ENCODE results near the gene ST3GAL5.
"Not testable (repeated sequence)": the region's sequence is repeated elsewhere in the genome, so short reads cannot be mapped to it uniquely, and the experiment has no call there.

The ST3GAL5 gene

DNA sequence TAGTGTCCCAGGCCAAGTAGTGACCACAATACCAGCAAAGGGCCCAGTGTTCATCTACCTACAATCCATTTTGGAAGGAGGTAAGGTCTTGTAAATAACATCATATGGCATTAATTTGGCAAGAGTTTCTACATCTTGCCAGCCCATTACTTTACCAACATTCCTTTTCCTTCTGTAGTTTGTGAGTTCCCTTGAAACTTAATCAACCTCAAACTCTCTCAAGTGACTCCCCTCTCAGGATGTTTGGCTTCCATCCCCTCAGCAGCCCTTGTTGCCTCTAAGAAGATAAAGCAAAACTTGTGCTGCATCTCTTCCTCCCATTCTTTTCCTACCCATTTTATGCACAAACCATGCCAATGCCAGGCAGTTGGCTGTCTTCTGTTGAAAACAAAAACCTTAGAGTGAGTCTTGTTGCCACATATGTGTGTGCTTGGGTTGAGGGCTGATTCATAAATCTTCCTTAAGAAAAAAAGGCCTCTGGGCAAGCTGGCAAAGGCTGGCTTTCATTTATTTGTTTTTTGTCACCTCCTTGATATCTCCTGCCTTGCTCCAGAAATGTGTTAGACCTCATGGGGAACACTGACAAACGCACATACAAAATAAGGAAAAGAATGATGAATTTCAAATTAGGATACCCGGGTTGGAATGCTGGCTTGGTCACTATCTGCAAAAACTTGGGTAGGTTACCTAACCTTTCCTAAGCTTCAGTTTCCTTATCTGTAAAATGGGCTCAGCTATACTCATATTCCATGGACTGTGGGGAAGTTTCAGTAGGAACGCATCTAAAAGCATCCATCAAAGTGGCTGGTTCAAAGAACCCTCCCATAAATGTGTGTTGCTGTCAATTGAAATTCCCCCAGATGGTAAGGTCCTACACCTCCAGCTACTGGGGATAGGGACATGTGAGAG is 29.4 kb upstream of the ST3GAL5 start:
- DNase-seq = no peak

DNA sequence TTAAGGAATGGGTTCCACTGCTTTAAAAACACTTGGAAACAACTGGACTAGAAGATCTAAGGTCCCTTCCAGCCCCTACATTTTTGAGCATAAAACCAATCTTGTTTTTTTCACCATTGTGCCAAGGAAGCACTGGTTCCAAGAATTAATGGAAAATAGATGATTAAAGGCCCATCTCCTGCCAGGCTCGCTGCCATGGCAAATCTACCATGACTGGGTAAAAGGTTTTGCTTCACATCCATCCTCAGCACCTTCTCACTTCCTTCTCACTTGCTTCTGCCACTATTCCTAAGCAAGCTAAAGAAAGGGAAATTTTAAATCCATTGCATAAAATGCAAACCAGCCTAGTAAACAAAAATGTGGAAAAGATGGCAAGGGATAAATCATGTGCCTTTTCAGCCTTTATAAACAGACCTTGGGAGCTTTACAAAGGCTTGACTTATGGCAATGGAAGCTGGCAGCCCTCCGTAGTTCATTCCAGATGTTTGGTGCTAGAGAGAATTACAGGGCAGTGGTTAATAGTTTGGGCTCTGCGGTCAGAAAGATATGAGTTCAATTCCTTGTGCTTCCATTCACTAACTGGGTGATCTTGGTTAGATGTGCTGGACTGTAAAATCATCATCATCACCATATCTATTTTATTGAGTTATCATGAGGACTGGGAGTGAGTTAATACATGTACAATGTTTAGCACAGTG is 27.0 kb upstream of the ST3GAL5 start:
- no peak for DNase-seq

DNA sequence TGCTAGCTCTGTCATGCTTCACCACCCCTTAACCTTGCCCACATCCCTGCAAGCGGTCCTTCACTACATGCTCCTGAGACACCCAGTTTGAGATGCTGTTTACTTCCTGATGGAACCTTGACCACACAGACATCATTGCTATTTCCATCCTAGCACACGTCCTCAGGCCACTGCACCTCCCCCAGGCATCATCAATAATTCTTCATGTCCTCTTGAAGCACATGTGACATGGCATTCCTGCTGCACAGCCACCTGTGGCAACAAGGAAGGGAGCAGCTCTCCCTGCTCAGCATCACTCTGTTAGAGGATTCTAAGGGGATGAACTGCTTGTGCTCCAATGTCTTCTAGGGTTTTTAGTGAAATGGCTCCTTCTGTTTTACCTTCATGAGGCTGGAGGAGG is 26.1 kb upstream of the ST3GAL5 start:
- DNase-seq = no peak

DNA sequence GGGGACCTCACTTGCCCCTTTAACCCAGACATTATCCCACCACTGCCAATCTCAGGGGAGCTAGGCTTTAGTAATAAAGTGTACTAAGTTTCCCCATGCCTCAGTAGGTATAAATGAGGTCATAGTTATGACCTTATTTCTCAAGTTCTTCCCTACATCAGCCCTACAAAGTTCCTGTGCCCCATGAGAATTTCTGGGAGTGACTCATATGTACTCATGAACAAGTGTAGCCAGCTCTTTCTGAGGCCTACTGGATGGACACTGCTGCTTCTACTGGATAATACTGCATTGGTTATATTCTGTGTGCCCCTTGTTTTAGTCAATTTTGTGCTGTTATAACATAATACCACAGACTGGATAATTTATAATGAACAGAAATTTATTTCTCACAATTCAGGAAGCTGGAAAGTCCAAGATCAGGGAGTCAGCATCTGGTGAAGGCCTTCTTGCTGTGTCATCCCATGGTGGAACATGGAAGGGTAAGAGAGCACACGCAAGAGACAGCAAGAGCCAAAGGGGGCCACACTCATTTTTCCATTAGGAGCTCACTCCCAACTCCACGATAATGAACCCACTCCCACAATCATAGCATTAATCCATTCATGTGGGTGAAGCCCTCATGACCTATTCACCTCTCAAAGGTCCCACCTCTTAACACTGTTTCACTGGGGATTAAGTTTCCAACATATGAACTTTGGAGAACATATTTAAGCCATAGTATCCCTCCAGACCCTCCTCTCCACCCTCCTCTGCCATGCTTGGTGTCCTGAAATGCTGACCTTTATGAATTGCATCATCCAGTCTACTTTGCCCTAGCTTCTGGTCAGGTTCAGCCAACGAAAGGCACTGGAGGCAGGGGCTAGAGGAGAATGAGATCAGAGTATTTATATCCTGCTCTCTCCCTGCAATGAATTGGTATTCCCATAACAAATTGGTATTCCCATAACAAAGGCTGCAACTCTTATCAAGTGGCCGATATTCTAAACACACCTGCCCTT is 25.4 kb upstream of the ST3GAL5 start:
- peak; percentile 33 to 72 (median 55) for DNase-seq

DNA sequence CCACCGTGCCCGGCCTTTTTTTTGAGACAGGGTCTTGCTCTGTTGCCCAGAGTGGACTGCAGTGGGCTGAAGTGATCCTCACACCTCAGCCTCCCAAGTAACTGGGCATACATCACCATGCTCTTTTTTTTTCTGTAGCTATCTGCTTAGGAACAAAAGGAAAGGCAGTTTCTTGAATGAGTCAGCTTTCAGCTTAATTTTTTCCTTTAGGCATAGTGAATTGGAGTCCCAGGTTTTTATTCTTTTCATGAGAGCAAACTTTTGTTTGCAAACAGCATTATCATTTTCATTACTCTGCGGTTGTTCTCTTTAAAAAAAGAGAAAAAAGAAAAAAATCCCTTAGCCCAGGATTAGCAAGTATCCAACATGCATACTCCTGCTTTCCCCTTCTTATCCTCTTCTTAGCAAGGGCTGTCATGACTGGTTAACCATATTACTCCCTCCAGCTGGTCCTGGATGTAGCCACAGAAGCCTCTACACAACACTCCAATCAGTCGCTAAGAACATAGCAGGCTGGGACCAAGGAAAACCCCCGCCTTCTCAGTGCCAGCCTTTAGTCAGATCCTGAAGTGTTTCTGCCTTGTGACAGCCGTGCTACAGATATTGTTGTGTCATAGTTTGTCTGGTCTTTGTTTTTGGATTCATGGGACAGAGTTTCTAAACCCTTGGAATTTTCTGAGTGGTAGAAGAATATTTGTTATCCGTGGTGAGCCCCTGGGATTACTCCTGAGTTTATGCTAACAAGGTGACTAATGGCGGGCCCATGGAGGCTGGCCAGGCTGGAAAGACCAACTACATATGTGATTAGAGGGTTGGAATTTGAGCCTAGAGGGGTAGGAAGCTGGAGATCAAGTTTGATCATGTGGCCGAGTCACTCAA is 23.3 kb upstream of the ST3GAL5 start:
- peak; percentile 42 to 71 (median 58) for DNase-seq

DNA sequence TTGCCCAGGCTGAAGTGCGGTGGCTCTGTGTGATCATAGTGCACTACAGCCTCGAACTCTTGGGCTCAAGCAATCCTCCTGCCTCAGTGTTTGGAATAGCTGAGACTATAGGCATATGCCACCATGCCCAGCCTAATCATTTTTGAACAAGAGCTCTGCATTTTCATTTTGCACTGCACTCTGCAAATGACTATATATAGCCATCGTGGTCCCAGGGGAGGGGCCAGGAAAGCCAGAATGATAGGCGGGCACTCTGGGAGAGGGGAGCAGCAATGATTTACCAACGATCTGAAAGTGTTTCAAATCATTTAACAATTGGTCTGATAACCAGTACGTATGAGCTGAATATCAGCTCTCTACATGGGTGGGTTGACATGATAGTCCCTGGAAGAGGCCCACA is 22.3 kb upstream of the ST3GAL5 start:
- no peak for DNase-seq

DNA sequence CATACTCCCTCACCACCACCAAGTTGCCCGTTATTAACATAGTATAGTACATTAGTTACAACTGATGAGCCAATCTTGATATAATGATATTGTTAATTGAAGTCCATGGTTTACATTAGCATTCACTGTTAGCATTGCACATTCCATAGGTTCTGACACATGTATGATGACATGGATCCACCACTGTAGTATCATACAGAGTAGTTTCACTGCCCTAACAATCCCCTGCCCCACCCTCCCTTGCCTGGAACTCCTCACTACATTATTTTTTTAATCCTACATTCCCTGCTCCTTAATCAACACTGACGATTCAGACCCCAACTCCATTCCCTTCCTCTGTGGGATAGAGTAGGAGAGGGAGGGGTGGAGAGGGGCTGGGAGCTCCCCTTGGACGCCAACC is 20.2 kb upstream of the ST3GAL5 start:
- no peak for DNase-seq

DNA sequence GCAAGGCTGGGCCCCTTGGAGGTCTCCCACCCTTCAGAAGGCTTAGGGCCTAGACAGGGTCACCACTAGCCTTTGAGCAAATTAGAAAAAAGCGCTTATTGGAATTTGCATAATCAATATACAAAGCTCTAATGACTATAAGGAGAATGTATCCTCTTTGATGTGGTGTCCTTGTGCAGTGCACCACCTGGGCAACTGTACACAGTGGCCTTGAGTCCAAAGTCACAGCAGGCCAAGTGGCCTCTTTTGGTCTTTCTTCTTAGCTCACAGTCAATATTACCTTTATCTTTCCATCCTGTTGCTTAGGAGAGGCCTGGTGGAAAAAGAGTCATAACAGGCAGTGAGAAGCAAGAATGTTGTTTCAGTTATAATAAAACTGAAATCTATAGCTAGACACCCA is 19.7 kb upstream of the ST3GAL5 start:
- DNase-seq = no peak

DNA sequence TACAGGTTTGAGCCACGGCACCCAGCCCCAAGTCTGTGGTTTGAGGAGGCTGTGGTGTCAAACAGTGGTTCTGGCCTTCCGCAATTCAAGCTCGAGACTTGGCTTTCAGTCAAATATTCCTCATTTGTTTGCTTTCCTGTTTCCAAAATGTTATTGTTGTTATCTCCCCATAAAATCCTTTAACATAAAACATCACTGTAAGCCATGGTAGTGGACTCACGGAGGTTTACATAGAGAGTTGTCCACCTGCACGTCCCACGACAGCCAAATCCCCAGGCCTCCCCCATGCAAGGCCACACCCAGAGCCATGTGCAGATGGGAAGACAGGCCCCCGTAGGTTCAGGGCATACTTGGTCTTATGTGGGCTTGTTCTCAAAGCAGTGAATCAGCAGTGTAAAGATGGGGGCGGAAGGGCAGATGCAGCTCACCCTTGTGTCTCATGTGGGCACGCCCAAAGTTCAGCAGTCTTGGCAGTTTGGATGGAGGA is 18.9 kb upstream of the ST3GAL5 start:
- peak in 2 of 4 experiments; percentile 48 to 63 for DNase-seq

DNA sequence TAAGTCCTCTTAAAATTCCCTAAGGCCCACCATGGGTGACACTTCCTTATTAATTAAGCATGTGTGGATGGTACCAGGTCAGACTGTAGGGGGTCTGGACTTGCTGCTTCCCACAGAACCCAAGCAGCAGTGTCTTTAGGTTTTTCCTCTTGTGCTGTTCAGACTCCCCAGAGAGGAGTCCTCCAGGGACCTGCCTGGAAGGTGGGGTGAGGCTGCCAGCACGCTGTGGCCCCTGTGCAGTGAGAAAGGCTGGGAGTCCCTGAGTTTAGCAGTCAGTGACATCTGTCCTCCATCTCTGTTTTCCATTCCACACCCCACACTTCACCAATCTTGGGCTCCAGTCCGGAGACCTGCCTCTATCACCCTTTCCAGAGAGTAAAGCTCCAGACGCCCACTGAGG is 18.0 kb upstream of the ST3GAL5 start:
- DNase-seq = no peak

DNA sequence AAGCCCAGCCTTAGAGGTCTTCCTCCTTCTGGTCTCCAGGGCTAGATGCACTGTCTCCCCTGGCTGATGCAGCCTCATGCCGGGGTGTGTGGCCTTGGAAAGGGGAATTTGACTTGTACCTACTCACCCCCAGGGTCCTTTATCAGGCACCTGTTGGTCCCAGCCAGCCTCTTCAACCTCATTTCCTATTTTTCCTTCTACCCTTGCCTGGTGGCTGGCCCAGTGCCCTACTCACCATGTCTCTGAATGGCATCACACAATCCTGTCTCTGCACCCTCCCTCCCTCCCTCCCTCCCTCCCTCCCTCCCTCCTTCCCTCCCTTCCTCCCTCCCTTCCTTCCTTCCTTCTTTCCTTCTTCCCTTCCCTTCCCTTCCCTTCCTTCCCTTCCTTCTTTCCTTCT is 17.1 kb upstream of the ST3GAL5 start:
- no peak for DNase-seq

DNA sequence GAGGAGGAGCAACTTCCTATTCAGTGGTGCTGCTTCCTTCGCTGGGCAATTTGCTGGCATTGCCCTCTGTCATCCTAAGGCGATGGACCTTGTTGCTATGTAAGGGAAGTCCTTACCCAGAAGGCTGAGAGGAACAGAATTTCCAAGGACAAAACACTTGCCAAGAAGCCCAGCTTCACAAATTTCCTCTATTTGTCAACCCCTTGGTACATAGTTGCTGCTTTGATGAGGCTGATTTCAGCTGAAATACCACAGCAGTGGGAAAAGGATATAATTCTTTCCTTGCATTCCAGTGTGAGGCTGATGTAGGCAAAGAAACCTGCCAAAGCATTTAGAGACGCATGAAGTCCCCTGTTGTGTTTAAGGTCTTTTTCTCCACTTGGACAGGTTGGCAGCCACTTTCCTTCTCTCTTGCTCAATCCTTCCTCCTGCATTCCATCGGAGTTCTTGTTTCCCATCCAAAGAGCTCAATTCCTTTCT is 16.4 kb upstream of the ST3GAL5 start:
- DNase-seq = peak; percentile 30 to 68 (median 54)

DNA sequence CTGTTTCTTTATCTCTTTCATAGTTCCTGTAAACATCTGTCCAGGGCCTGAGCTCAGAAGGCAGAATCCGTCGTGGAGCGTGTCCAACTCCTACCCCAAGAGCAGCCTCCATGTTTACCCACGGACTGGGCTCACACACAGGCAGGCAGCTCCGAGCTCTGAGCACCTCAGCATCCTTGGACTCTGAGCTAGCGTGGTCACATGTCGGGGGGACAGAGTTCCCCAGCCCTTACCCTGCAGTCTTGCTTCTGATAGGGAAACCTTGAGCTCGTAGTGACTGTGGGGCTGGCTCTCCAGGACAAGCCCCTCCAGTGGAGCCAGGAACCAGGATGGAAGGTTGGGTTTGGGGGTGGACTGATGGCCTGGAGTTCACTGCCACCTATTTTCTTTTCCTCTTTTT is 15.1 kb upstream of the ST3GAL5 start:
- no peak for DNase-seq

DNA sequence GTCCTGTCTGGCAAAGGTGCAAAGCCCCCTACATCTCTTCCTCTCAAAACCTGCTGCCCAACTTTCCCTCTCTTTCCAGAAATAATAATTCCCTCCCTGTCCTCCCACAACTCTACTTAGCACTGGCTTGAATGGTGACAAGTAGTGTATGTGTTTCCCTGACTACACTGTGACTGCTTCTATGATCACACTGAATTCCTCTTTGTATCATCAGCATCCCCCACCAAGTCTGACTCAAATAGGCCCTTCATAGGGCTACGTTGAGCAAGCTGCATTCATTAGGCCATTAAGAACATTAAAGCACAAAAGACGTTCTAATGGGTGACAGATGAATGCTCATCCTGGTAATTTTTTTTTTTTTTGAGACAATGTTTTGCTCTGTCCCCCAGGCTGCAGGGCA is 13.7 kb upstream of the ST3GAL5 start:
- no peak for DNase-seq

DNA sequence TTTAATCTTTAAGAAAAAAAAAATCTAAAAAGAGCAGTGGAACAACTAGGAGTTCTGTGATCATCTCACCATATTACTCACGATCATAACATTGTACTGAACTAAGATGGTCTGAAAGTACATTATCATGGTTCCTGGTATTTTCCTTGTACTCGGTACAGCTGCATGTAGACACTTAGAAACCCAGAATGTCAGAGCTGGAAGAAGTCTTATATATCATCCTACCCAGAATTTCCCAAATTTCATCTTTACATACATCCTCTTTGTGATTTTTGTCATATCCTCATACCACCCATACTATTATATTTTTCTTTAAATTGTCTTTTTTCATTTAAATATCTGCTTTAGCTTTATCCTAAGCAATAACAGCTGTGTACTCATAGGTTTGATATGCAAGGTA is 12.4 kb upstream of the ST3GAL5 start:
- no peak for DNase-seq

DNA sequence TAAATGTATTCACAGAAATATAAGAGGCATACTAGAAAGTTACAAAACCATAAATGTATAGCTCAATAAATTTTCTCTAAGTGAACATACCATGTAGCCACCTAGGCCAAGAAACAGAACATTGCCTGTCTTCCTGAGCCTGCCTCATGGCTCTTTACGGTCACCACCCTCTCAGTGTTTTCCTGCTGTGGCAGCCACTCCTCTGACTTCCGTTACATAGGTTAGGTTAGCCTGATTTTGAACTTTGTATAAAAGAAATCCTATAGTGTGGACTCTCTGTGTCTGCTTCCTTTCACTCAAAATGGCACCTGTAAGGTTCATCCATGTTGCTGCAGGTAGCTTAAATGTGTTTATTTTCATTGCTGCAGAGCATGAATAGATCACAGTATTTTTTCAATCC is 11.6 kb upstream of the ST3GAL5 start:
- no peak for DNase-seq

DNA sequence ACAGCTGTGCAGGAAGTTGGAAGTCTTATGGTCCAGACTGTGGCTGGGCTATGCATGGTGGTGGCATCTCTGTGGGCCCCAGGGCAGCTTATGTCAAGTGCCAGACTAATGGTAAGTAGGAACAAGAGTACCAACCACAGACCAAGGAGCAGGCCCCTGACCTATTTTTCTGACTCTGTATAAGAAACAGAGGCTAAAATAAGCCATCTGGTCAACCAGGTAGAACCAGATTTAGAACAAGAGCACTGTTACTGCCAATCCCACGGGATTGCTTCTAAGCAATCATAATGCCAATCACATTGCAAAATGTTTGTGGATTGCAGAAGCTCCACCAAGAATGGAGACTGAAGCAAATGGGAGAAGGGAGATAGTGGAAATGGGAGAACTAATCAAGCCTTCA is 11.1 kb upstream of the ST3GAL5 start:
- DNase-seq = no peak

DNA sequence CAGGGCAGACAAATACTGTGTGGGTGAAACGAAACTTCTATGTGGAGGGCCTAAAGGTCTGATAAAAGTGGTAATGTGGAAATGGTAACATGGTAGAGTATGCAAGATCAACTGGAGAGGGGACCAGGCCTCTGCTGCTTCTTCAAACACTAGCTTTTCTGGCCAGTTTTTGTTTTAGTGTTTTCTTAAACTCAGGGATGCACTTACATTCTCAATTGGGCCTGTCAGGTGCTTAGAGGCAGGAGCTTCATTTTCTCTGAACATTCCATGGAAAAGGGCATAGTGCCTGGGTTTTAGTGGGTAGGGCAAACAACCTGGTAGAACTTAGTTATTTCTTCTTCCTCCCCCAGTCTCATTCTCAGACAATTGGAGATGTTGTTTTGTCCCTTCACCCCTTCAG is 10.5 kb upstream of the ST3GAL5 start:
- DNase-seq = no peak

DNA sequence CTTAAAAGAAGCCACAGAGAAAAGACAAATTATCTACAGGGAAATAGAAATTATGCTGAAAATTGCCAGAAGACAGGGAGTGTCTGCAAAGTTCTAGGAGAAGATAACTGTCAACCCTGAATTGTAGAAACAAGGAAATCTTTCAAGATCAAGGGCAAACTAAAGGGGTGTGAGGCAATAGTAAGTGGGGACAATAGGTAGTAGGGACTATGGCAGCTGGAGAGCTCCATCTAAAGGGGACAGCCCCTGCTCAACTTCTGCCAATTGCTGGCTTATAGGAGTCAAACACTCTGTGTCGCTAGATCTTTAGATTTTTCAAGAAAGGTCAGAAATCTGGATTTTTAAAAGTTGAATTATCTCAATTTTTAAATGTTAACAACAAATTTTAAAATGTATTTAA is 10.1 kb upstream of the ST3GAL5 start:
- no peak for DNase-seq

DNA sequence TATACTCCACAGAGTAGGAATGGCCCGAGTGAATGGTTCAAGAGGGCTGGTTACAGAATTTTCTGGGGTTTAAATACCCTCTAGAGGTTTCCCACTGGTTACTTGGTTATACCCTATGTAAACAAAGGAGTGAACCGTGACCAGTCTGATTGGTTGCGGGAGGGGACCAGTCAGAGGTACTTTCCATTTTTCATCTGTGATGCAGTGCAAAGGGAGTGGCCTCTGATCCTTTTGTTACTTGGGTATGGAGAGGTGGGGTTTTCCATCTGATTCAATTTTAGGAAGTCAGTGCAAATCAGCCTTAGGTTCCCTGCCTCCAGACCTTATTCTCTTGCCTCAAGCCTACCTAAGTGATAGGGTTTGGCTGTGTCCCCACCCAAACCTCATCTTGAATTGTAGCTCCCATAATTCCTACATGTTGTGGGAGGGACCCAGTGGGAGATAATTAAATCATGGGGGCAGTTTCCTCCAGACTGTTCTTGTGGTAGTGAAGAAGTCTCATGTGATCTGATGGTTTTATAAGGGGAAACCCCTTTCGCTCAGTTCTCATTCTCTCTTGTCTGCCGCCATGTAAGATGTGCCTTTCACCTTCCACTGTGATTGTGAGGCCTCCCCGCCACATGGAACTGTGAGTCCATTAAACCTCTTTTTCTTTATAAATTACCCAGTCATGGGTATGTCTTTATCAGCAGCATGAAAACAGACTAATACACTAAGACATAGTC is 5.9 kb upstream of the ST3GAL5 start:
- DNase-seq = not testable (repeated sequence)
